DMS114 treated with DMSO at 0.1 percent for 48 hours (cell line): Measurements from ENCODE around the gene TGFB1.
A peak's percentile ranks its signal among the peaks of the same experiment; 100 is the strongest.
"Not testable (repeated sequence)": the region's sequence is repeated elsewhere in the genome, so short reads cannot be mapped to it uniquely, and the experiment has no call there.

Experiments used
- DNase-seq: peaks from one replicate; lab custom pipeline; 2025; ENCODE audit not compliant: unreplicated experiment; lab: John Stamatoyannopoulos, UW

TGFB1 gene

DNA sequence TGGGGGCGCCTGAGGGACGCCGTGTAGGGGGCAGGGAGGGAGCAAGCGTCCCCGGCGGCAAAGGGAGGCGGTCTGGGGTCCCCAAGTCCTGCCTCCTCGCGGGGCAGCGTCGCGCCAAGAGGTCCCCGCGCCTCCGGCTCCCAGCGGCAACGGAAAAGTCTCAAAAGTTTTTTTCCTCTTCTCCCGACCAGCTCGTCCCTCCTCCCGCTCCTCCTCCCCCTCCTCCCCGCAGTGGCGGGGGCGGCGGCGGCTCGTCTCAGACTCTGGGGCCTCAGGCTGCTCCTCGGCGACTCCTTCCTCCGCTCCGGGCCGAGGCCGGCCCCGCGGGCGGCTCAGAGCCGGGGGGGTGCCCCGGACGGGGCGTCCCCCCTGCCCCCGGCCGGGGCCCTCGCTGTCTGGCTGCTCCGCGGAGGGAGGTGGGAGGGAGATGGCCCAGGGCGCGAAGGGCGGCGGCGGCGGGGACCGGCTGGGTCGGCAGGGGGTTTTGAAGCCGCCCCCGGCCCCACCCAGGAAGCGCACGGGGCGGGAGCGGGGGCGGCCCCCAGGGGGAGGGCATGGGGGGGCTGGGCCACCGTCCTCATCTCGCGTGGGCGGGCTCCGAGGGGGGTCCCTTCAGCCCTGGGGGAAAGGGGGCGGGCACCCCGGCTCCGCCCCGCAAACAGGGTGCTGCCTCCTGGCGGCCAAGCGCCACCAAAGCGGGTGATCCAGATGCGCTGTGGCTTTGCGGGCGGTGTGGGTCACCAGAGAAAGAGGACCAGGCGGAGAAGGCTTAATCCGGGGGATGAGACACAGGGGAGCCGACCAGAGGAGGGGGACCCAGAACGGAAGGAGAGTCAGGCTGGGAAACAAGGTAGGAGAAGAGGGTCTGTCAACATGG, at the start of gene TGFB1:
Gene TGFB1 (minus strand): TSS at position 457 of the 877 bp plus-strand sequence. CDS start 878 bp downstream, outside the sequence.
- DNase-seq, result peak; percentile 47

- no peak for DNase-seq
These were observed 48.3 kb upstream of the TGFB1 start for GRCh38 chr19:41402010-41402409.

GRCh38 chr19:41401483-41401882, 47.8 kb upstream of the TGFB1 start:
- DNase-seq, result no peak

DNA sequence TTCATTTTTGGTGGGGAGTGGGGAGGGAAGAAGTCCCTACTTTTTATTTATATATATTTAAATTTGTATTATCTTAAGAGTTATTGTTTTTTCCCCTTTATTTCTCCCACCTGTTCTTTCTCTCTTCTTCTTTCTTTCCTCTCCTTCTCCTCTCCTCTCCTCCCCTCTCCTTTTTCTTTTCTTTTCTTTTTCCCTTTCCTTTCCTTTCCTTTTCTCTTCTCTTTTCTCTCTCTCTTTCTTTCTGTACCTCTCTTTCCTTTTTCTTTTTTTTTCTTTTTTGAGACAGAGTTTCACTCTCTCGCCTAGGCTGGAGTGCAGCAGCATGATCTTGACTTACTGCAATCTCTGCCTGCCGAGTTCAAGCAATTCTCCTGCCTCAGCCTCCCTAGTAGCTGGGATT, 45.8 kb upstream of the TGFB1 start:
- DNase-seq, result no peak

DNA sequence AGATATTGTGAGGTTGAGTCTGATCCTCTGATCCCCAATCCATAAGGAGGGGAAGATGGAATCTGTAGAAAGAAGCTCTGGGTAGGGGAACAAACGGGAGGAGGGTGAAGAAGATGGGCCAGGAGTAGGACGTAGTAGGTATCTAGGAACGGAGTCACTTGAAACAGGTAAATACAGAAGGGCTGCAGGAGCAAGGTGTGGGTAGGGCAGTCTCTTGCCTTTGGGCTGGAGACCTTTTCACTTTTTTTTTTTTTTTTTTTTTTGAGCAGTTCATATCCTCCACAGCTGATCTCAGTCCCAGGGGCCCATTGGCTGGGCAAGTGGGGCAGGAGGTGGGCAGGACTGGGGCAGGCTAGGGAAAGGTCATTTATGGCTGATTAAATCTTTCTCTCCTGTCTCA, 45.4 kb upstream of the TGFB1 start:
- DNase-seq, result no peak

GRCh38 chr19:41398598-41398997, 44.9 kb upstream of the TGFB1 start:
- no peak for DNase-seq

- no peak for DNase-seq
These were observed 44.3 kb upstream of the TGFB1 start for GRCh38 chr19:41398050-41398418.

DNA sequence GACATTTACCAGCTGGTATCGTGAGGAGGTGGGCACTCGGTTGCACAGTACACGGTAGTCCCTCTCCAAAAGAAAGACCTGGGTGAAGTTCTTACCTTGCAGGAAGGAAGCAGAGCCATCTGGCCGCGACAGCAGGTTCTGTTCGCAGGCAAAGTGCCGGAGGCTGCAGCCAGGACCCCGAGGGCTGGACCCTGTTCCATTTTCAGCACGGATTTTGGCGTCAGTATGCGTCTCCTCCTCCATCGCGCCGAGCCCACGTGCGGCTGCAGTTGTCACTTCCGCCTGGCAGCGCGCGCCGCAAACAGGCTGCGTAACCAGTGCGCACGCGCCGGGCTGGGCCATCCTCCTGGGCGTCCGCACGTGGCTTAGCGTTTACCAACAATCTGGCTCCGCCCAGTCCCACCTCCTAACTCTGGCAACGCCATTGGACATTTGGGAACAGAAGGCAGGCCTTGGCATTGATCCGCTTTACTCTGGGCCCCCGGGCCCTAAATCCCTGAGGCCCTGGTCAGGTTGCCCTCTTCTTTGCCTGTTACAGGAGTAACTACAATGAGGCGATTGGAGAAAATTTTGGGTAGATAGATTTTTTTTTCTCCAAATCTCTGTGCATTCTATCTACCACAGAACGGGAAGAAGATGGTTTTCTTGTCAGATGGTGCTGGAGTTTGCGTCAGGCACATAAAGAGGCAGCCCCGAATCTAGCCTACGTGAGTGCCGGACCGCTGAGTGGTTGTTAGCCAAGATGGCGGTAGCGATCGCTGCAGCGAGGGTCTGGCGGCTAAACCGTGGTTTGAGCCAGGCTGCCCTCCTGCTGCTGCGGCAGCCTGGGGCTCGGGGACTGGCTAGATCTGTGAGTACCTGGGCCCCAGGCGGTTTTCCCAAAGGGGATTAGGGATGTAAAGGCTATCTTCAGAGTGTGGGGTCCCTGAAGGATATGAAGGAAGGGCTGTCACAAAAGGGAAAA, 43.6 kb upstream of the TGFB1 start, which contains the start of the genes BCKDHA and EXOSC5:
Gene BCKDHA (plus strand): TSS at position 733 of the 964 bp plus-strand sequence. CDS start 10 bp downstream, at position 743.
Gene EXOSC5 (minus strand): TSS at position 274 of the 964 bp plus-strand sequence. CDS start 31 bp downstream, at position 243.
- DNase-seq, result peak; percentile 99

- no peak for DNase-seq
These were observed 41.6 kb upstream of the TGFB1 start for GRCh38 chr19:41395355-41395754.

GRCh38 chr19:41392775-41393174, 39.1 kb upstream of the TGFB1 start:
- DNase-seq, result no peak

DNA sequence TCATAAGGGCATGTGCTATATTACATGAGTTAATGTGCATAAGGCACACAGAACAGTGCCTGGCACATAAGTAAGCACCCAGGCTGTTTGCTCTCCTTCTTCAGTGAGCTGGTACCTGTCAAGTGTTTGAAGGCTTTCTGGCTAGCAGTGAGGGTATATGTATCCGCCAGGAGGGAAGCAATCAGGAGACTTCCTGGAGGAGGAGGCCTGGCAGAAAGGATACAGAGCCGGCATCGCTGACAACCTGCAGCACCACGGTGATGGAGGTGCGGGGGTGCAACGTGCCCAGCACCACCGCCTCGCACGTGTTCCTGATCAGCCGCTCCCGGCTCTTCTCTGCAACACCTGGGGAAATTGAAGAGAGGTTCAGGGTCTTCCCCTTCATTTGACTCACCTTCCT, 37.9 kb upstream of the TGFB1 start:
- DNase-seq, result no peak

DNA sequence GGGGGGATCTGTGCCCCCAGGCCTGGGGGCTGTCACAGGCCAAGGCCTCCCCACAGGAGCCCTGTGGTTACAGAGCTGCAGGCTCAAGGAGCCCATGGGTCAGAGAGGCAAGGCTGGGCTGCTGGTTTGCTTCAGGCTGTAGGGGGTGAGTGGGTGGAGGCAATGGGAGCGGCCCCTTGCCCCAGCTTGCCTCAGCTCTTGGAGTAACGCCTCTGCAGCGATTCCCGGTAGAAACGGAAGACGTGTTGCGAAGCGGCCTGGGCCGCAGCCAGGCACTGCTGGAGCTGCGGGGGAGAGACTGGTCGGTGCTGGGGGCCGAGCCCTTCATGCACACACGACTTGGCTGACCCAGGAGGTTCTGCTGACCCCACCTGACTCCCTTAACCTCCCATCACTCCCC, 32.7 kb upstream of the TGFB1 start:
- DNase-seq, result no peak

DNA sequence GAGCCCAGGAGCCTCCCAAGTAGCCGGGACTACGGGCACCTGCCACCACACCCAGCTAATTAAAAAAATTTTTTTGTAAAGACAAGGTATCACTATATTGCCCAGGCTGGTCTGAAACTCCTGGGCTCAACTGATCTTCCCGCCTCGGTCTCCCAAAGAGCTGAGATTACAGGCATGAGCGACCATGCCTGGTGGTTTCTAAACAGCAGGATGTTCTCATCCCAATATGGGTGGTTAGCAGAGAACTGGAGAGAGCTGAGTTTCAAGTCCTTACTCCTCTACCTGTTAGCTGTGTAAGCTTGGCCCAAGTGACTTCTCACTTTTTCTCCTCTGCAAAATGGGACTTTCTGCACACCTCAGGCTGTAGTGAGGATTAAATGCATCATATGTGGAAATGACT, 30.6 kb upstream of the TGFB1 start:
- DNase-seq, result no peak

DNA sequence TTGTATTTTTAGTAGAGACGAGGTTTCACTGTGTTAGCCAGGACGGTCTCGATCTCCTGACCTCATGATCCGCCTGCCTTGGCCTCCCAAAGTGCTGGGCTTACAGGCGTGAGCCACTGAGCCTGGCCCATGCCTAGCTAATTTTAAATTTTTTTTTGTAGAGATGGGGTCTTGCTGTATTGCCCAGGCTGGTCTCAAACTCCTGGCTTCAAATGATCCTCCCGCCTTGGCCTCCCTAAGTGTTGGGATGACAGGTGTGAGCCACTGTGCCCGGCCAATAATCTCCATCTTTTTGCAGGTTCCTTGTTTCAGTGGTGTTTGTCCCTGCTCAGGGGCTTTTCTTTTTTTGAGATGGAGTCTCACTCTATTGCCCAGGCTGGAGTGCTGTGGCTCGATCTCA, 27.8 kb upstream of the TGFB1 start:
- DNase-seq, result not testable (repeated sequence)

GRCh38 chr19:41377977-41378709, 24.4 kb upstream of the TGFB1 start:
- DNase-seq, result no peak

GRCh38 chr19:41376998-41377365, 23.3 kb upstream of the TGFB1 start:
- no peak for DNase-seq

GRCh38 chr19:41376241-41376997, 22.7 kb upstream of the TGFB1 start, which contains the start of gene TMEM91:
TMEM91 (plus strand) TSS chr19:41376533; CDS start chr19:41378310, 1,777 bp downstream.
- DNase-seq, result peak; percentile 21

DNA sequence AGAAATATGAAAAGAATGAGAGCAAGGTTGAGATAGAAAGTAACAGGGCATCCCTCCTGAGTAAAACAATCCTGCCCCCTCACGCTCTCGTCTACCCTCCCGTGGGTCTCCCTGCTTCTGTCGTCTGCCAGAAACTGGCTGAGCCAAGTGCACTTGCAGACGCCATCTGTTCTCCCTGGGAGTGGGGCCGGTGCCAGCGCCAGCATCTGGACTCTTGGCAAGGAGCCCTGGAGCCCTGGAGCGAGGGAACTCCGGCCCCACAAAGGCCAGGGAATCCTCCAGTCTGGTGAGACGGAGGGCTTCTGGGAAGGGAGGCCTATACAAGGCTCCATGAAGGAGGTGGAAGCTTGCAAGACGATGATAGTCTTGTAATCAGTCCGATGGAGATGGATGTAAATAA, 20.3 kb upstream of the TGFB1 start:
- no peak for DNase-seq

DNA sequence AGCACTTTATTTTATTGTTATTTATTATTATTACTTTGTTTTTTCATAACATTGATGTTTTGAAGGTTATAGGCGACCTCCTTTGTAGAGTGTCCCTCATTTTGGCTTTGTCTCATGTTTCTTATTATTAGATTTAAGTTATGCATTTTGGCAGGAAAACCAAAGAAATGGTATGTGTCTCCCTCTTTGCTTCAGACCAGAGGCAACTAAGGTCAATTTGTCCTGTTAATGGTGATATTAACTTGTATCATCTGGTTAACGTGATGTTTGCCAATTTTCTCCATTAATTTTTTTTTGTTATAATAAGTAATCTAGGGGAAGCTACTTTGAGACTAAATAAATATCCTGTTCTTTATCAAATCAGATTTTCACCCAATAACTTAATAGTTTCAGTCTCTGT, 18.8 kb upstream of the TGFB1 start:
- DNase-seq, result no peak

GRCh38 chr19:41371541-41371940, 17.8 kb upstream of the TGFB1 start:
- no peak for DNase-seq
